ENCODE results near the gene AP1S1.
A peak's percentile ranks its signal among the peaks of the same experiment; 100 is the strongest.

The AP1S1 gene

GRCh38 chr7:101159696-101160674 is 5.7 kb downstream of the AP1S1 start:
- Histone ChIP-seq H3K27ac (ENCODE audit: low read depth, low read length) (no peak overlapping the region), H3K4me1 (ENCODE audit: control insufficient read depth, insufficient read depth, low read length) (peaks cover 62% of the 10 kb centered on the region), H3K9me3 (ENCODE audit: control insufficient read depth, insufficient read depth, low read depth, low read length) (no peaks in the 10 kb centered on the region), H3K9ac (ENCODE audit: low read length) (peak overlapping the region; percentile 6), H3K36me3 (ENCODE audit: control insufficient read depth, insufficient read depth, low read length) (peaks cover 19% of the 10 kb centered on the region), H3K4me3 (ENCODE audit: low read depth, low read length) (no peak overlapping the region), H3K27me3 (ENCODE audit: control insufficient read depth, insufficient read depth, low read length) (peaks cover 18% of the 10 kb centered on the region)

DNA sequence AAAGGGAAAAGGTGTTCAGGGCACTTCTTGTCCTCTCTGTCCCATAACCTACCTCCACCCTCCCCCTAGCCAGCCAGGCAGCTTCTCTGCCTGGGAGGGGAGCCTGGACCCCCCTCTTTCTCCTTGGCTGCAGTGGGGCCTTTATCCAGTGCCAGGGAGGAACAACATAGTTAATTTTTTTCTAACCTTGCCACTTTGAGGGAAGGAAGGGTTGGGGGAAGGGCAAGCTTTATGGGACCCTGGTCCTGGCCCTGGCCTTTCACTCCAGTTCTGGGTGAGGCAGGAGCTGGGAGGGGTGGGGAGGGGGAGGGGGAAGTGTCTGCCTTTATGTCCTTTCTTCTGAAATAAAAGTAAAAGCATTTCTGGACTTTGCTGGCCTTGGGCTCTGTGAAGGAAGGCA is 6.6 kb downstream of the AP1S1 start:
- H3K9me3 ChIP-seq (ENCODE audit: control insufficient read depth, insufficient read depth, low read depth, low read length), result no peaks in the 10 kb centered on the region
- peaks cover 58% of the 10 kb centered on the region for H3K4me1 ChIP-seq (ENCODE audit: control insufficient read depth, insufficient read depth, low read length)
- peaks cover 19% of the 10 kb centered on the region for H3K36me3 ChIP-seq (ENCODE audit: control insufficient read depth, insufficient read depth, low read length)
- H3K27ac ChIP-seq (ENCODE audit: low read depth, low read length), result no peak overlapping the region
- H3K27me3 ChIP-seq (ENCODE audit: control insufficient read depth, insufficient read depth, low read length), result peaks cover 24% of the 10 kb centered on the region
- H3K4me3 ChIP-seq (ENCODE audit: low read depth, low read length), result no peak overlapping the region
- H3K9ac ChIP-seq (ENCODE audit: low read length), result no peak overlapping the region

- peak overlapping the region; percentile 57 for H3K9ac ChIP-seq (ENCODE audit: low read length)
- H3K9me3 ChIP-seq (ENCODE audit: control insufficient read depth, insufficient read depth, low read depth, low read length), result no peaks in the 10 kb centered on the region
- peaks cover 49% of the 10 kb centered on the region for H3K4me1 ChIP-seq (ENCODE audit: control insufficient read depth, insufficient read depth, low read length)
- peaks cover 30% of the 10 kb centered on the region for H3K27me3 ChIP-seq (ENCODE audit: control insufficient read depth, insufficient read depth, low read length)
- H3K4me3 ChIP-seq (ENCODE audit: low read depth, low read length), result peak overlapping the region; percentile 62
- peaks cover 18% of the 10 kb centered on the region for H3K36me3 ChIP-seq (ENCODE audit: control insufficient read depth, insufficient read depth, low read length)
- peak overlapping the region; percentile 56; the same call in 1 of the 2 replicates for H3K27ac ChIP-seq (ENCODE audit: low read depth, low read length)
These were observed 7.6 kb downstream of the AP1S1 start for GRCh38 chr7:101161692-101162471.

DNA sequence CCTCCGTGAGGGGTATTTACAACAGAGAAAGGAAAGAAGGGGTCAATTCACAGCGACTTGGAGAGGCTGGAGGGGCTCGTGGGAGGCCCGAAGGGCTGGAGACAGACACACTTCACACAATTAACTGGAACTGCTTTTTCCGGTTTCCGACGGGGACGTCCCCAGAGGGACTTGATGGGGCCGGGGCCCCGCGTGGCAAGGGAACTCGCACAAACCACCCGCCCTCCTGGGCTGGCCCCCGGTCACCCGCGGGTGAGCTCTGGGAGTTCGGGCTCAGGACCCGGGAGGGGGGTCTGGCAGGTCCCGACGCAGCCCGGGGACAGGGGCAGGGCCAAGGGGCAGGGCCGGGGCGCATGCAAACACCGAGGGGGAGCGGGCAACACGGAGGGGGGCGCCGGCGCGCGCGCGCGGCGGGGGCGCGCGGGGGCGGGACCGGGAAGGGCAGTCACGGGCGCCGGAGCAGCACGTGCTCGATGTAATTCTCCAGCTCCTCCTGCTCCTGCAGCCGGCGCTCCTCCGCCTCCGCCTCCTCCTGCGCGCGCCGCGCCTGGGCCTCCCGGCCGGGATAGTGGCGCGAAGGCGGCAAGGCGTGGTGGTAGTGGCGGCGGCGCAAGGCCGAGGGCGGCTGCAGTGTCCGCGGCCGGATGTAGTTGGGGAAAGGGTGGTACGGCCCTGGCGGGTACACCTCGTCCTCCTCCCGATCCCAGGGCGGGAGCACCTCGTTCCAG is 8.4 kb downstream of the AP1S1 start:
- Histone ChIP-seq H3K27me3 (ENCODE audit: control insufficient read depth, insufficient read depth, low read length) (peaks cover 38% of the 10 kb centered on the region), H3K4me1 (ENCODE audit: control insufficient read depth, insufficient read depth, low read length) (peaks cover 46% of the 10 kb centered on the region), H3K9me3 (ENCODE audit: control insufficient read depth, insufficient read depth, low read depth, low read length) (no peaks in the 10 kb centered on the region), H3K4me3 (ENCODE audit: low read depth, low read length) (peak overlapping the region; percentile 62), H3K9ac (ENCODE audit: low read length) (peak overlapping the region; percentile 77), H3K36me3 (ENCODE audit: control insufficient read depth, insufficient read depth, low read length) (peaks cover 13% of the 10 kb centered on the region), H3K27ac (ENCODE audit: low read depth, low read length) (peak overlapping the region; percentile 56; the same call in 1 of the 2 replicates)

GRCh38 chr7:101163279-101164070 is 9.2 kb downstream of the AP1S1 start:
- Histone ChIP-seq H3K9me3 (ENCODE audit: control insufficient read depth, insufficient read depth, low read depth, low read length) (no peaks in the 10 kb centered on the region), H3K27ac (ENCODE audit: low read depth, low read length) (no peak overlapping the region), H3K4me3 (ENCODE audit: low read depth, low read length) (peak overlapping the region; percentile 62), H3K4me1 (ENCODE audit: control insufficient read depth, insufficient read depth, low read length) (peaks cover 54% of the 10 kb centered on the region), H3K36me3 (ENCODE audit: control insufficient read depth, insufficient read depth, low read length) (peaks cover 8% of the 10 kb centered on the region), H3K27me3 (ENCODE audit: control insufficient read depth, insufficient read depth, low read length) (peaks cover 46% of the 10 kb centered on the region), H3K9ac (ENCODE audit: low read length) (peak overlapping the region; percentile 79)

DNA sequence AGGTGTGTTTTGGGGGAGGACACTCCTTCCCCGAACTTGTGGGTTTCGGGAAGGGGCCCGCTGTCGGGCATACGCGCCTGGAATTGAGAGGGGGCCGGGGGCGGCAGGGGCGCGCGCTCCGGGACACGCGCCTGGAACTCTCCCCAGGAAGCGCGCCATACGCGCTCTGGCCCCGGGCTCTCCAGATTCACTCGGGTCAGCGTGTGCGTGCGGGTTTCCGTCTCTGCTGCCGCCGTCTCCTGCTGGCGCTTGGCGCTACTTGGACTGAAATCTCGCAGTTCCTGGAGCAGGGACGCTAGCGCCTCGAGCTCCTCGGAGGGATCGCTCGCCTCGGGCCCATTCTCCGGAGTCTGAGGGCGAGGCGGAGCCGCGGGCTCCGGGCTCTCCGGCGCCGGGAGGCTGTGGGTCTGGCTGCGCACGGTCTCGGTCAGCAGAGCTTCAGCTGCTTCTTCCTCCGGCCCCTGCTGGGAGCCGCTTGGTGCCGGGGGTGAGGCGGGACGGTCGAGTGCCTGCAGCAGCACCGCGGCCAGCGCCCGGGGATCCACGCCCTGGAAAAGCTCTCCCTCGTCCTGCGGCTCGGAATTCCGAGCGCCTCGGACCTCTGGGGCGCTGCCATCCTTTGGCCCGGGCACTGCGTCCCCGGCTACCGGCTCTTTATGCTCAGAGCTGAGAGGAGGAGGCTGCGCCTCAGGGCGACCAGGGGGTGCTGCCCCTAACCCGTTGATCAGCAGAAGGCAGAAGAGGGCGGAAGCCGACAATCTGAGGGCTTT is 10.0 kb downstream of the AP1S1 start:
- H3K9ac ChIP-seq (ENCODE audit: low read length), result peak overlapping the region; percentile 79
- H3K4me3 ChIP-seq (ENCODE audit: low read depth, low read length), result peak overlapping the region; percentile 62
- H3K36me3 ChIP-seq (ENCODE audit: control insufficient read depth, insufficient read depth, low read length), result peaks cover 1% of the 10 kb centered on the region; the same call in 1 of the 2 replicates
- H3K27ac ChIP-seq (ENCODE audit: low read depth, low read length), result no peak overlapping the region
- H3K9me3 ChIP-seq (ENCODE audit: control insufficient read depth, insufficient read depth, low read depth, low read length), result no peaks in the 10 kb centered on the region
- peaks cover 54% of the 10 kb centered on the region for H3K4me1 ChIP-seq (ENCODE audit: control insufficient read depth, insufficient read depth, low read length)
- peaks cover 53% of the 10 kb centered on the region for H3K27me3 ChIP-seq (ENCODE audit: control insufficient read depth, insufficient read depth, low read length)

- H3K36me3 ChIP-seq (ENCODE audit: control insufficient read depth, insufficient read depth, low read length), result no peaks in the 10 kb centered on the region
- H3K4me3 ChIP-seq (ENCODE audit: low read depth, low read length), result peak within 1 kb of the TSS; percentile 62
- H3K27ac ChIP-seq (ENCODE audit: low read depth, low read length), result no peak within 1 kb of the TSS
- peaks cover 55% of the 10 kb centered on the region for H3K4me1 ChIP-seq (ENCODE audit: control insufficient read depth, insufficient read depth, low read length)
- H3K9ac ChIP-seq (ENCODE audit: low read length), result peak within 1 kb of the TSS; percentile 79
- H3K9me3 ChIP-seq (ENCODE audit: control insufficient read depth, insufficient read depth, low read depth, low read length), result no peaks in the 10 kb centered on the region
- peaks cover 64% of the 10 kb centered on the region for H3K27me3 ChIP-seq (ENCODE audit: control insufficient read depth, insufficient read depth, low read length)
These were observed 11.0 kb downstream of the AP1S1 start, which contains the start of gene VGF for GRCh38 chr7:101165075-101165957. Gene VGF (minus strand): TSS chr7:101165569. CDS start chr7:101164843, 726 bp downstream.

- H3K4me3 ChIP-seq (ENCODE audit: low read depth, low read length), result peak overlapping the region; percentile 54
- H3K27ac ChIP-seq (ENCODE audit: low read depth, low read length), result no peak overlapping the region
- peaks cover 72% of the 10 kb centered on the region for H3K27me3 ChIP-seq (ENCODE audit: control insufficient read depth, insufficient read depth, low read length)
- no peaks in the 10 kb centered on the region for H3K9me3 ChIP-seq (ENCODE audit: control insufficient read depth, insufficient read depth, low read depth, low read length)
- H3K36me3 ChIP-seq (ENCODE audit: control insufficient read depth, insufficient read depth, low read length), result no peaks in the 10 kb centered on the region
- peak overlapping the region; percentile 58 for H3K9ac ChIP-seq (ENCODE audit: low read length)
- peaks cover 55% of the 10 kb centered on the region for H3K4me1 ChIP-seq (ENCODE audit: control insufficient read depth, insufficient read depth, low read length)
These were observed 11.8 kb downstream of the AP1S1 start for GRCh38 chr7:101165958-101166647.

DNA sequence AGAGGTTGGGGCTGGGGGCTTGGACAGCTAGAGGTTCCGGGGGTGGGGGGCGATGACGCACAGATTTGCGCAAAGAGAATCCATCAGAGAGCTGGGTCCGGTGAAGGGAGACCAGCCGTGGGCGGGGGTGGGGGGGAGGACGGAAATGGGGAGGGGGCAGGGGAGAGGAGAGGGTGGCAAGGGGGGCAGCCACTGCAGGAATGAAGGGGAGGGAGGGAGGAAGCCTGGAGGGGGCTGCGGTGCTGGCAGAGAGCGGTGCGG is 12.3 kb downstream of the AP1S1 start:
- Histone ChIP-seq H3K4me3 (ENCODE audit: low read depth, low read length) (peak overlapping the region; percentile 54), H3K4me1 (ENCODE audit: control insufficient read depth, insufficient read depth, low read length) (peaks cover 55% of the 10 kb centered on the region), H3K27ac (ENCODE audit: low read depth, low read length) (no peak overlapping the region), H3K9ac (ENCODE audit: low read length) (peak overlapping the region; percentile 41), H3K27me3 (ENCODE audit: control insufficient read depth, insufficient read depth, low read length) (peaks cover 77% of the 10 kb centered on the region), H3K9me3 (ENCODE audit: control insufficient read depth, insufficient read depth, low read depth, low read length) (no peaks in the 10 kb centered on the region), H3K36me3 (ENCODE audit: control insufficient read depth, insufficient read depth, low read length) (no peaks in the 10 kb centered on the region)
